Effector memory CD4-positive, alpha-beta T cell (primary cell): Measurements from ENCODE around the gene LMNA.
A peak's percentile ranks its signal among the peaks of the same experiment; 100 is the strongest.

Experiments
- DNase-seq, 3 donors: peaks; one replicate each; pipeline ENCODE4 v3.0.0-alpha.2; 2020
- H3K27ac ChIP-seq: 2 replicates; pipeline ENCODE4 v1.7.0; 2013; ENCODE audit warnings: mild to moderate bottlenecking, low read length, moderate library complexity; ENCODE audit not compliant: insufficient read depth, poor library complexity, severe bottlenecking
- H3K27me3 ChIP-seq: replicated peaks from 2 replicates; pipeline ENCODE4 v1.7.0; 2013; ENCODE audit warnings: mild to moderate bottlenecking, low read length; ENCODE audit not compliant: insufficient read depth, control insufficient read depth, poor library complexity, severe bottlenecking
- H3K36me3 ChIP-seq: 2 replicates; pipeline ENCODE4 v1.7.0; 2013; ENCODE audit warnings: mild to moderate bottlenecking, low read length, moderate library complexity; ENCODE audit not compliant: control insufficient read depth, insufficient read depth
- H3K4me1 ChIP-seq: 2 replicates; pipeline ENCODE4 v1.7.0; 2013; ENCODE audit warnings: low read length, mild to moderate bottlenecking; ENCODE audit not compliant: control insufficient read depth, insufficient read depth, poor library complexity, severe bottlenecking
- H3K4me3 ChIP-seq: 2 replicates; pipeline ENCODE4 v1.7.0; 2013; ENCODE audit warnings: low read length, low read depth, mild to moderate bottlenecking; ENCODE audit not compliant: insufficient read depth, poor library complexity, severe bottlenecking
- H3K9me3 ChIP-seq: 2 replicates; pipeline ENCODE4 v1.7.0; 2013; ENCODE audit warnings: mild to moderate bottlenecking, low read length, moderate library complexity; ENCODE audit not compliant: control insufficient read depth

The LMNA gene

DNA sequence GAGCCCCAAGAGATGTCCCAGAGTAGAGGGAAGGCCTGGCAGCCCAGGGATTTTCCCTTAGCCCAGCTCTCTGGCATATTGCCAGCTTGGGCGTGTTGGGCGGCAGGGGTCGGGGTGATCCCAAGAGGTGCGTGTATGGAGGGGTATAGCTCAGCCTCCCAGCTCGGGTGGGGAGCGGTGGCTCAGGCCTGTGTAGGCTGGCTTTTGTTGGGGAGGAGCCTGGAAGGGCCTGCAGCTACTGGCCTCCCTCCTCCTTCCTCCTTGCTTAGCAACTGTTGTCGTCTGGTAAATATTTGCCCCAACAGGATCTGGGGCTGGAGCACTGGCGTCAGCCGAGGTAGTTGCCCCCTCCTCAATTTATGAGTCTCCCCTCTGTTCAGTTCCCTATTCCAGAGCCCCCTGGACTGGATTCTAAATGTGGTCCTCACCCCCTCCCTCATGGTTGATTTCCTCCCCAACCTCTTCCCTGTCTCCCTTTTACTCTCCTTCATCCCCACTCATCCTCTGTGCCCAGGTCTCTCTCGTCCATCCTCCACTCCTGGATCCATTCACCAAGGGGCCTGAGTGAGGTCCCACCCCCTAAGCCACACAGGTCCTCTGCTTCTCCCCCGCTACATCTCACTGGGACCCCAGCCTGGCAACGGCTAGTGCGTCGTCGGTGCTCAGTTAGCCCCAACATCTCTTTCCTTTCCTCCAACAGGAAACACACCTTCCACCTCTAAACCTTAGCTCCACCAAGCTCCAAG lies 10.3 kb upstream of the LMNA start:
- Histone ChIP-seq H3K27me3 (no peaks in the 10 kb centered on the region), H3K4me3 (no peak overlapping the region), H3K9me3 (no peaks in the 10 kb centered on the region), H3K36me3 (no peaks in the 10 kb centered on the region), H3K4me1 (peaks cover 46% of the 10 kb centered on the region), H3K27ac (peak overlapping the region; percentile 91)
- peak; percentile 63 to 76 (median 73) for DNase-seq

DNA sequence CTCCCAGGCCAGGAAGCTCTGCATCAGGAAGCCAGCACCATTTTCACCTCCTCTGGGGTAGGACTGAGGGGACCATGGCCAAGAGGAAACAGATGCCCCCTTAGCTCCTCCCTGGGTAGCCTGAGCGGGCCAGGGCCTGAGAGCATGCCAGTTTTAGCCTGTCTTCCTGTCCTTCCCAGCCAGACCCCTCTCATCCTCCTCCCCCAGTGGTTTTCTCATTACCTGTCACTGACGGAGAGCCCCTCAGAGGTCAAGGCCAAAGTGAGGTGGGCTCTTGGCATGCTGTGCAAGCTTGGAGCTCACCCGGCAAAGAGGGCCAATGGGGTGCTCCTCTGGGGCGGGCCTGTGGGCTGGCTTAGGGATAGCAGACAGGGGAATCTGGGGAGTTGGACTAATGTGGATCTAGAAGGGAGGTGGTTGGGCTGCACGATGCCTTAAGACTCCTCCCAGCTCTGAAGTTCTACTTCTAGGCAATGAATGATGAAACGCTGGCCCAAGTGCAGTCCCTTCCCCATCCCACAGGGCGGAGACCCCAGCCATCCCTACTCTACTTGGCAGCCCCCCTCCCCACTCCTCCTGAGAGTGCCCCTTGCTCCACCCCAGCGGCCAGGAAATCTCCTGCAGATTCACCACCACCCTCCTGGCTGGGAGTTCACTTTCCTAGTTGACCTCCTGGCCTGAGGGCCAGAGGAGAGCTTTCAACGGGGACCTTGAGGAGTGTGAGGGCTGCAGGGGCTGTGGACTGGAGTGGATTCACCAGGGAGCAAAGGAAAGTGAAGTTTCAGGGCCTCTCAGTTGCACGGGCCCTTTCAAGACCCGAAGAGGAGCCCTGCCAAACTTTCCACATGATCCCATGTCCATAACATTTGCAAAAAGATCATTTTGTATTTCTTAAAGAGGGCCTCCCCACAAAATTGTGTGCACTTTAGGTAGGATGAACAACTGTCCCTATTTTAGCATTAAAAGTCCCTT lies 9.4 kb upstream of the LMNA start:
- Histone ChIP-seq H3K27ac (peak overlapping the region; percentile 91), H3K4me1 (peaks cover 46% of the 10 kb centered on the region), H3K4me3 (peak overlapping the region; percentile 37)

DNA sequence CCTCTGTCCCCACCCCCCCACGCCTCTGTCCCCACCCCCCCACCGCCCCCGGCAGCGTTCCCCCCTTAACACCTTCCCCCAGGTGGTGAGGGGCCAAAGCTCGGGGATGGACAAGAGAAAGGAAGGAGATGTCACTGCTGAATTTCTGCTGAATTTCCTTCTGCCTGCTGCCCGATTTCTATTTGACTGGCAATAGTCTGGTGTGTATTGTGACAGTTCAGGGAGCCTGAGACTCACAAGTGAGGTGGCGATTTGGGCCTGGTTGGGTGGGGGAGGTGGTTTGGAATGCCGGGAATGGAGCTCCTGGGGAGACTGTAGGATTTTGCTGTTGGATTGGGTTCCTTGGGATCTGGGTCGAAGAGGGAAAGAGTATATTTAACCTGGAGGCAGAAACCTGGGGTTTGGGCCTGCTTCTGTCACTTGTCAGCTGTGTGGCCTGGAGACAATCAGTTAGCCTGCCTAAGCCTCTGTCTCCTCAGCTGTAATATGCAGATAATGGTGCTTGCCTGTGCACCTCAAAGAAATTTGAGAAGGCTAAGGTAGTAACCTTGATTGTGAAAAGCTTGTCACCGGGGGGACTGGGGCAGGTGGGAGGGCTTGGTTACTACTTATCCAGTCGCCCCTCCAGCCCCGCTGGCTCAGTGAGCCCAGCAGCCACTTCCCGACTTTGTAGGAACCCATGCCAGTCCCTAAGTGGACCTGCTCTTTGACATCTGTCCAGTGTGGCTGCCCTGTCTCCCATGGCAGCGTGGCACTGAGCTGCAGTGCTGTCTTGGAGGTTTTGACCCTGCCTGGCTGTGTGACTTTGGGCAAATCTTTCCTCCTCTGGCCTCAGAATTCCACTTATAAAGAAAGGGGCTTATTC lies 7.7 kb upstream of the LMNA start:
- Histone ChIP-seq H3K4me1 (peaks cover 44% of the 10 kb centered on the region), H3K27me3 (no peaks in the 10 kb centered on the region), H3K36me3 (no peaks in the 10 kb centered on the region), H3K9me3 (no peaks in the 10 kb centered on the region), H3K4me3 (no peak overlapping the region), H3K27ac (peak overlapping the region; percentile 90)
- no peak for DNase-seq

More for the DNA sequence above, 9.4 kb upstream of the LMNA start:
- H3K27me3 ChIP-seq, result no peaks in the 10 kb centered on the region
- H3K36me3 ChIP-seq, result no peaks in the 10 kb centered on the region
- no peaks in the 10 kb centered on the region for H3K9me3 ChIP-seq
- no peak for DNase-seq

DNA sequence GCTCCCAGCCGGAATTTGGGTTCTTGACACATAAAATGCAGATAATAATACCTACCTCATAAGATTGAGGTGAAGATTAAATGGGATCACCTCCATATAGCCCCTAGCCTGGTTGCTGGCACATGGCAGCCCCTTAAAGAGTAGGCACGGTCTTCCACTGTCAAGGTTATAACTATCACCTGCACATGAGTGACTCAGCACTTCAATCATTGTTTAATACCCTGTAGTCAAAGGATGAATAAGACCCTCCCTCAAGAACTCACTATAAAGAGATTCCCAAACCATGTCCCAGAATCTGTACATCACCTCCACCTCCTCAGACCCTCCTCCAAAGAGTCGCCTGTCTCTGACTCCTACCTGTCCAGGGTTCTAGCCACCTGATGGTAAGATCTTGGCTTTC lies 6.5 kb upstream of the LMNA start:
- Histone ChIP-seq H3K36me3 (no peaks in the 10 kb centered on the region), H3K27ac (peak overlapping the region; percentile 90), H3K9me3 (no peaks in the 10 kb centered on the region), H3K4me1 (peaks cover 39% of the 10 kb centered on the region), H3K27me3 (no peaks in the 10 kb centered on the region), H3K4me3 (no peak overlapping the region)
- DNase-seq, result no peak

GRCh38 chr1:156108664-156109241 lies 5.8 kb upstream of the LMNA start:
- no peaks in the 10 kb centered on the region for H3K27me3 ChIP-seq
- H3K4me3 ChIP-seq, result no peak overlapping the region
- H3K9me3 ChIP-seq, result no peaks in the 10 kb centered on the region
- no peak for DNase-seq
- peaks cover 34% of the 10 kb centered on the region for H3K4me1 ChIP-seq
- no peak overlapping the region for H3K27ac ChIP-seq
- no peaks in the 10 kb centered on the region for H3K36me3 ChIP-seq

GRCh38 chr1:156110252-156110651 lies 4.3 kb upstream of the LMNA start:
- no peaks in the 10 kb centered on the region for H3K27me3 ChIP-seq
- peaks cover 26% of the 10 kb centered on the region for H3K4me1 ChIP-seq
- H3K27ac ChIP-seq, result no peak overlapping the region
- H3K36me3 ChIP-seq, result peaks cover 2% of the 10 kb centered on the region
- DNase-seq, result no peak
- no peaks in the 10 kb centered on the region for H3K9me3 ChIP-seq
- H3K4me3 ChIP-seq, result no peak overlapping the region

DNA sequence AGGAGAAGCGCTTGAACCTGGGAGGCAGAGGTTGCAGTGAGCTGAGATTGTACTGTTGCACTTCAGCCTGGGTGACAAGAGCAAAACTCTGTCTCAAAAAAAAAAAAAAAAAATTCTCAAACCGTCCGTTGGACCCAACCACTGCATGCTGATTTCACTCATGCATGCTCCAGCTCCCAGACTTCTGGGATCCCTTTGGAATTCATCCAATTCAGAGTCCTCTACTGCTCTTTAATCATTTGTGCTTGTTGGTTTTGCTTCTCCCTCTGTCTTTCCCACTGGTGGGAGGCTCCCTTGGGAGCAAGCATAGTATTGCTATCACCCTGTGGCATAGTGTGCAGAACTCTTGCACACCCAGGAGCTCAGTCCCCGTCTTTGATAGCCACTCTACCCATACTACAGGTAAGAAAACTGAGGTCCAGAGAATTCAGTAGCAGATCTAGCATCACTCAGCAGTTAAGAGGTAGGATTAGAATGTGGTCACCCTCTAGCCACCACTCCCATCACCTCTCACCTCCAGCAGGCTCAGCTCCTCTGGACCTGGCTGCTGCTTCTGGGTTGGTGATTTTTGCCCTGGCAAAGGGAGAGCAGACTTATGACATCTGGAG lies 3.1 kb upstream of the LMNA start:
- no peak overlapping the region for H3K4me3 ChIP-seq
- H3K27ac ChIP-seq, result no peak overlapping the region
- peaks cover 2% of the 10 kb centered on the region for H3K36me3 ChIP-seq
- H3K4me1 ChIP-seq, result peaks cover 24% of the 10 kb centered on the region
- DNase-seq, result no peak
- no peaks in the 10 kb centered on the region for H3K9me3 ChIP-seq
- no peaks in the 10 kb centered on the region for H3K27me3 ChIP-seq

DNA sequence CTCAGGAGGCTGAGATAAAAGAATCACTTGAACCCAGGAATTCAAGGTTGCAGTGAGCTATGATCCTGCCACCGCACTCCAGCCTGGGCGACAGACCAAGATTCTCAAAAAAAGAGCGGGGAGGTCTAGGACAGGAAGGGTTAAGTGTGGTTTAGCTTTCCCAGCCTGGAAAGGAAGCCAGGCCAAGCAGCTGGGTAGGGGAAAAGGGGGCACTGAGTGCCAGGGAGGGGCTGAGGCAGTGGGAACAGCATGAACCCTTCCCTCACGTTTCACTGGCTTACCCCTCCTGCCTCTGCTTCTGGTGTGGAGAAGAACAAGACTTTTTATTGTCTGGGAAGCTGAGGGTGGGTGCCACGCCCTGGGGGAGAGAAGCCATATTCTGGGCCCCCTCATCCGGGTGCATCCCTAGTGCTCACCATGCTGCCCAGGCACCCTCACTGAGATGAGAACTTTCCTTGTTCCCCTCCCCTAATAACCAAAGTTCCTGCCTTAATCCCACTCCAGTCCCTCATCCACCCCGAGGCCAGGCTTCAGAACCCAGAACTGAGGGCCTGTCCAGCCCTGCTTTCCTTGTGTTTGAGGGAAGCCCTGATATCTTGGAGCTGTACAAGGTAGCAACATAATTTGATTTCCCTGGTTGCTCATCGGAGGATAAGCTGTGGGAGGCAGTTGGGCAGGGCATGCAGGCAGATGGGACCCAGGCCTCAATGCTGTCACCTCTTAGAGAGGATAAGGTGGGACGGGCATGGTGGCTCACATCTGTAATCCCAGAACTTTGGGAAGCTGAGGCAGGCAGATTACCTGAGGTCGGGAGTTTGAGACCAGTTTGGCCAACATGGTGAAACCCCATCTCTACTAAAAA lies 2.0 kb upstream of the LMNA start:
- H3K4me3 ChIP-seq, result no peak overlapping the region
- peaks cover 2% of the 10 kb centered on the region for H3K36me3 ChIP-seq
- H3K9me3 ChIP-seq, result no peaks in the 10 kb centered on the region
- no peak for DNase-seq
- peak overlapping the region; percentile 22 for H3K27ac ChIP-seq
- no peaks in the 10 kb centered on the region for H3K27me3 ChIP-seq
- H3K4me1 ChIP-seq, result peaks cover 15% of the 10 kb centered on the region
